MCF 10A (cell line): ENCODE results near the gene NOD2. TPM values are rescaled to one million over a fixed set of nuclear protein-coding genes. Genes with fewer than 3 reads are reported as not detected.
A peak's percentile ranks its signal among the peaks of the same experiment; 100 is the strongest.

Experiments used
- BruUV-seq: library from RNA; stranded (reverse); fragments of 400-500 nt; replicated peaks from 2 replicates; lab custom pipeline; 2021; lab: Mats Ljungman, UMichigan
- CTCF ChIA-PET: fragments of 300-600 bp; sonication (Branson Sonifier 250); formaldehyde crosslinking; extraction: SDS; loops from one replicate; lab custom pipeline; 2021; ENCODE audit warnings: antibody characterized with exemption, inconsistent platforms; lab: Yijun Ruan, JAX
- POLR2A ChIA-PET: fragments of 300-600, 350-650 bp; sonication (Branson Sonifier 250); formaldehyde crosslinking; extraction: SDS; loops from one replicate; lab custom pipeline; 2020; ENCODE audit warnings: antibody characterized with exemption, inconsistent platforms; lab: Yijun Ruan, JAX
- DNase-seq: peaks from one replicate; pipeline ENCODE4 v3.0.0-alpha.2; 2018; ENCODE audit not compliant: unreplicated experiment
- H3K27ac Mint-ChIP-seq: one replicate; pipeline ENCODE4 v1.8.0; 2022; ENCODE audit warnings: mild to moderate bottlenecking, low read depth, mixed read lengths; ENCODE audit not compliant: unreplicated experiment
- H3K27me3 Mint-ChIP-seq: one replicate; pipeline ENCODE4 v1.8.0; 2022; ENCODE audit warnings: mixed read lengths; ENCODE audit not compliant: insufficient read depth, unreplicated experiment
- H3K36me3 Mint-ChIP-seq: one replicate; pipeline ENCODE4 v1.8.0; 2022; ENCODE audit warnings: mild to moderate bottlenecking, moderate library complexity, mixed read lengths; ENCODE audit not compliant: insufficient read depth, unreplicated experiment
- H3K4me1 Mint-ChIP-seq: one replicate; pipeline ENCODE4 v1.8.0; 2022; ENCODE audit warnings: mixed read lengths; ENCODE audit not compliant: insufficient read depth, unreplicated experiment
- H3K4me3 Mint-ChIP-seq: one replicate; pipeline ENCODE4 v1.8.0; 2022; ENCODE audit warnings: mild to moderate bottlenecking, moderate library complexity, mixed read lengths; ENCODE audit not compliant: unreplicated experiment
- H3K9me3 Mint-ChIP-seq: one replicate; pipeline ENCODE4 v1.8.0; 2022; ENCODE audit warnings: mixed read lengths; ENCODE audit not compliant: unreplicated experiment
- intact Hi-C: fragments of 100-400 bp; cut with micrococcal nuclease; formaldehyde crosslinking; loops from 2 replicates; pipeline ENCODE4 v1.14.1; 2022
- total RNA-seq: library from RNA; stranded (reverse); gene quantifications from 2 replicates; pipeline ENCODE4 v1.2.3, GENCODE V29; 2022
- TF ChIP-seq, protein P1 (sequence below): fragments of 200-600 bp; IDR thresholded peaks from one replicate; pipeline ENCODE4 v1.8.0; 2022; ENCODE audit warnings: antibody characterized with exemption, mild to moderate bottlenecking; ENCODE audit not compliant: unreplicated experiment

NOD2 gene
- total RNA-seq, 1 experiment from 2014 or later = 1.7 TPM

GRCh38 chr16:50719401-50720337 is 26.3 kb downstream of the NOD2 start:
- ChIA-PET CTCF (interaction anchor here (0.5 to 1.3 kb wide), 4 partner anchors 10 to 72 kb away, joined by 3 to 4 read pairs (median 4); no protein-coding TSS in a partner anchor), POLR2A (interaction anchor here (0.5 to 1.4 kb wide), 3 partner anchors 11 to 22 kb away, joined by 3 to 4 read pairs (median 4); partner anchors contain the start of gene CYLD)
- DNase-seq = peak; percentile 75
- peaks cover 6% of the 10 kb centered on the region for H3K4me1 Mint-ChIP-seq
- intact Hi-C loops = no loop called here
- H3K9me3 Mint-ChIP-seq = peaks cover 7% of the 10 kb centered on the region
- no peaks in the 10 kb centered on the region for H3K36me3 Mint-ChIP-seq
- H3K27ac Mint-ChIP-seq = no peak overlapping the region
- H3K27me3 Mint-ChIP-seq = no peaks in the 10 kb centered on the region
- no TSS peak for BruUV-seq
- TF ChIP-seq, protein P1, sequence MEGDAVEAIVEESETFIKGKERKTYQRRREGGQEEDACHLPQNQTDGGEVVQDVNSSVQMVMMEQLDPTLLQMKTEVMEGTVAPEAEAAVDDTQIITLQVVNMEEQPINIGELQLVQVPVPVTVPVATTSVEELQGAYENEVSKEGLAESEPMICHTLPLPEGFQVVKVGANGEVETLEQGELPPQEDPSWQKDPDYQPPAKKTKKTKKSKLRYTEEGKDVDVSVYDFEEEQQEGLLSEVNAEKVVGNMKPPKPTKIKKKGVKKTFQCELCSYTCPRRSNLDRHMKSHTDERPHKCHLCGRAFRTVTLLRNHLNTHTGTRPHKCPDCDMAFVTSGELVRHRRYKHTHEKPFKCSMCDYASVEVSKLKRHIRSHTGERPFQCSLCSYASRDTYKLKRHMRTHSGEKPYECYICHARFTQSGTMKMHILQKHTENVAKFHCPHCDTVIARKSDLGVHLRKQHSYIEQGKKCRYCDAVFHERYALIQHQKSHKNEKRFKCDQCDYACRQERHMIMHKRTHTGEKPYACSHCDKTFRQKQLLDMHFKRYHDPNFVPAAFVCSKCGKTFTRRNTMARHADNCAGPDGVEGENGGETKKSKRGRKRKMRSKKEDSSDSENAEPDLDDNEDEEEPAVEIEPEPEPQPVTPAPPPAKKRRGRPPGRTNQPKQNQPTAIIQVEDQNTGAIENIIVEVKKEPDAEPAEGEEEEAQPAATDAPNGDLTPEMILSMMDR = no peak
- H3K4me3 Mint-ChIP-seq = no peak overlapping the region

DNA sequence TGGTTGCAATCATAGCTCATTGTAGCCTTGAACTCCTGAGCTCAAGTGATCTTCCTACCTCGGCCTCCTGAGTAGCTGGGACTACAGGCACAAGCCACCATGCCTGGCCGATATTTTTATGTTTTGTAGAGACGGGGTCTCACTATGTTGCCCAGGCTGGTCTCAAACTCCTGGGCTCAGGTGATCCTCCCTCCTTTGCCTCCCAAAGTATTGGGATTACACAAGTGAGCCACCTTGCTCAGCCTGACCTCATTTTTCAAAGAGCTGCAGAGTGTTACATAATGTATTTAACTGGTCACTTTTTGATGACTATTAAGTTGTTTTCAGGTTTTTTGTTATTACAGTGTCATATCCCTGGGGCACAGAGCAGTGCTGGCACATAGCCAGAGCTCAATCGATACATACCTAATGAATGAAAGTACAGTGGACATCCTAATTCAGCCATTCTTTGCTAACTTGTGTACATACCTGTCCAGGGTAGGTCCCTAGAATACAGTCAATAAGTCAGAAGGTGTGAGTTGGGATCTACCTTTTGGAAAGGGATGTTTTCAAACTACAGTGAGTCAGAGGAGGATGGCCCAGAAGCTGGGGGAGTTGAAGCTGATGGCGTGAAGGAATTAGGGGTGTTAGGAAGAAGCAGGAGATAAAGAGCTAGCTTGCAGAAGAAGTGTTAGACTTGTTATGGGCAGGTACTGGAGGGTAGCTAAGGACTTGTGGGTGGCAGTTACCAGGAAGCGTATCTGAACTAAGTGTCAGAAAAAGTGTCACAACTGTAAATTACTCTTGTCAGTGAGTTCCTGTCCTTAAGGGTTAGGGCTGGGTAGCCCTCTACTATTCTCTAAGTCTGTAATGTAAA is 28.4 kb downstream of the NOD2 start:
- H3K36me3 Mint-ChIP-seq = no peaks in the 10 kb centered on the region
- peaks cover 6% of the 10 kb centered on the region for H3K4me1 Mint-ChIP-seq
- ChIA-PET POLR2A (interaction anchor here (0.9 to 1.4 kb wide), 6 partner anchors 19 to 28 kb away, joined by 3 to 7 read pairs (median 4); partner anchors contain the start of genes CYLD and NOD2), CTCF (interaction anchor here (0.6 to 1.3 kb wide), 6 partner anchors 15 to 76 kb away, joined by 3 to 4 read pairs (median 3); no protein-coding TSS in a partner anchor)
- peaks cover 7% of the 10 kb centered on the region for H3K9me3 Mint-ChIP-seq
- no TSS peak for BruUV-seq
- DNase-seq = no peak
- TF ChIP-seq, protein P1 = no peak
- H3K27me3 Mint-ChIP-seq = no peaks in the 10 kb centered on the region
- no peak overlapping the region for H3K27ac Mint-ChIP-seq
- no peak overlapping the region for H3K4me3 Mint-ChIP-seq
- intact Hi-C loops = no loop called here

GRCh38 chr16:50722405-50722737 is 29.0 kb downstream of the NOD2 start:
- H3K4me1 Mint-ChIP-seq = peaks cover 6% of the 10 kb centered on the region
- intact Hi-C loops = no loop called here
- no peaks in the 10 kb centered on the region for H3K27me3 Mint-ChIP-seq
- TF ChIP-seq, protein P1 = no peak
- BruUV-seq = no TSS peak
- H3K36me3 Mint-ChIP-seq = no peaks in the 10 kb centered on the region
- no peak for DNase-seq
- H3K9me3 Mint-ChIP-seq = peaks cover 7% of the 10 kb centered on the region
- CTCF ChIA-PET = interaction anchor here (0.6 to 1.2 kb wide), 5 partner anchors 15 to 75 kb away, joined by 3 read pairs; no protein-coding TSS in a partner anchor
- no peak overlapping the region for H3K4me3 Mint-ChIP-seq
- POLR2A ChIA-PET = interaction anchor here (0.9 to 1.4 kb wide), 5 partner anchors 19 to 28 kb away, joined by 3 to 7 read pairs (median 4); partner anchors contain the start of genes CYLD and NOD2
- H3K27ac Mint-ChIP-seq = no peak overlapping the region
